H1 (cell line): Measurements from ENCODE around the gene SLC6A3. TPM values are rescaled to one million over a fixed set of nuclear protein-coding genes. Genes with fewer than 3 reads are reported as not detected.

Experiments used
- ATF3 ChIP-seq: IDR thresholded peaks from 2 replicates; pipeline ENCODE4 v1.6.1; 2011; ENCODE audit warnings: low read depth, mild to moderate bottlenecking, low read length; ENCODE audit not compliant: insufficient read depth
- EP300 ChIP-seq, 2 experiments: IDR thresholded peaks; 1 replicate in 1 of 2; 2 replicates in 1 of 2; pipeline ENCODE4 v1.6.1; 2011 to 2012; ENCODE audit warnings: low read depth in 2 of 2, low read length in 2 of 2, mild to moderate bottlenecking in 2 of 2, borderline replicate concordance in 1 of 2, inconsistent platforms in 1 of 2, moderate library complexity in 1 of 2
- SIN3A ChIP-seq, 2 experiments: IDR thresholded peaks in 1 of 2; conservative IDR thresholded peaks in 1 of 2; 2 replicates each; pipeline ENCODE4 v1.6.1; 2011 to 2012; ENCODE audit warnings: low read length in 2 of 2, improper control_type of control experiment in 1 of 2, low read depth in 1 of 2, mild to moderate bottlenecking in 1 of 2
- SIRT6 ChIP-seq: IDR thresholded peaks from one replicate; pipeline ENCODE4 v1.7.1; 2012; ENCODE audit warnings: low read length, inconsistent platforms
- polyA plus RNA-seq, 7 experiments: library from polyadenylated mRNA; depleted of rRNA in 3 of 7; stranded (reverse) in 5 of 7; unstranded in 2 of 7; fragments of >200 nt in 5 of 7; fragments of 200-250 nt in 2 of 7; gene quantifications; 1 replicate in 5 of 7; 2 replicates in 1 of 7; 4 replicates in 1 of 7; pipeline versions ENCODE4 v1.2.1 to v1.2.3, GENCODE V29; 2011 to 2013; ENCODE audit warnings: missing spikeins in 2 of 7, mixed read lengths in 2 of 7
- total RNA-seq: library from RNA; stranded (reverse); fragmentation: NEBNext Ultra II Directional; extraction: Animal tissue kit (Norgen Biotek cat#: 25700); gene quantifications from 2 replicates; pipeline ENCODE4 v1.2.1, GENCODE V29; 2021
- TF ChIP-seq, protein P1 (sequence below): fragments of 300-600 bp; sonication (generic); IDR thresholded peaks from 2 replicates; pipeline ENCODE4 v1.7.1; 2012; ENCODE audit warnings: low read length, moderate library complexity, mild to moderate bottlenecking, inconsistent platforms; ENCODE audit not compliant: insufficient replicate concordance

The SLC6A3 gene
- total and polyA plus RNA-seq, 2 of the 8 experiments (the other 6 are each of a cell fraction or from before 2014, with no cell fraction given) = 0.48 to 0.91 TPM

GRCh38 chr5:1387059-1387755, 58.0 kb downstream of the SLC6A3 start (continued):
- TF ChIP-seq EP300 (IDR thresholded peaks at IDR 0.05; ENCODE audit: borderline replicate concordance in 1 of 2, low read depth in 2 of 2, low read length in 2 of 2) (no peak), SIN3A (conservative IDR thresholded peaks at IDR 0.05 in 1 of 2, IDR thresholded peaks at IDR 0.05 in 1 of 2; ENCODE audit: low read depth in 1 of 2, low read length in 2 of 2) (no peak), SIRT6 (no peak), ATF3 (no peak)
- TF ChIP-seq, protein P1, sequence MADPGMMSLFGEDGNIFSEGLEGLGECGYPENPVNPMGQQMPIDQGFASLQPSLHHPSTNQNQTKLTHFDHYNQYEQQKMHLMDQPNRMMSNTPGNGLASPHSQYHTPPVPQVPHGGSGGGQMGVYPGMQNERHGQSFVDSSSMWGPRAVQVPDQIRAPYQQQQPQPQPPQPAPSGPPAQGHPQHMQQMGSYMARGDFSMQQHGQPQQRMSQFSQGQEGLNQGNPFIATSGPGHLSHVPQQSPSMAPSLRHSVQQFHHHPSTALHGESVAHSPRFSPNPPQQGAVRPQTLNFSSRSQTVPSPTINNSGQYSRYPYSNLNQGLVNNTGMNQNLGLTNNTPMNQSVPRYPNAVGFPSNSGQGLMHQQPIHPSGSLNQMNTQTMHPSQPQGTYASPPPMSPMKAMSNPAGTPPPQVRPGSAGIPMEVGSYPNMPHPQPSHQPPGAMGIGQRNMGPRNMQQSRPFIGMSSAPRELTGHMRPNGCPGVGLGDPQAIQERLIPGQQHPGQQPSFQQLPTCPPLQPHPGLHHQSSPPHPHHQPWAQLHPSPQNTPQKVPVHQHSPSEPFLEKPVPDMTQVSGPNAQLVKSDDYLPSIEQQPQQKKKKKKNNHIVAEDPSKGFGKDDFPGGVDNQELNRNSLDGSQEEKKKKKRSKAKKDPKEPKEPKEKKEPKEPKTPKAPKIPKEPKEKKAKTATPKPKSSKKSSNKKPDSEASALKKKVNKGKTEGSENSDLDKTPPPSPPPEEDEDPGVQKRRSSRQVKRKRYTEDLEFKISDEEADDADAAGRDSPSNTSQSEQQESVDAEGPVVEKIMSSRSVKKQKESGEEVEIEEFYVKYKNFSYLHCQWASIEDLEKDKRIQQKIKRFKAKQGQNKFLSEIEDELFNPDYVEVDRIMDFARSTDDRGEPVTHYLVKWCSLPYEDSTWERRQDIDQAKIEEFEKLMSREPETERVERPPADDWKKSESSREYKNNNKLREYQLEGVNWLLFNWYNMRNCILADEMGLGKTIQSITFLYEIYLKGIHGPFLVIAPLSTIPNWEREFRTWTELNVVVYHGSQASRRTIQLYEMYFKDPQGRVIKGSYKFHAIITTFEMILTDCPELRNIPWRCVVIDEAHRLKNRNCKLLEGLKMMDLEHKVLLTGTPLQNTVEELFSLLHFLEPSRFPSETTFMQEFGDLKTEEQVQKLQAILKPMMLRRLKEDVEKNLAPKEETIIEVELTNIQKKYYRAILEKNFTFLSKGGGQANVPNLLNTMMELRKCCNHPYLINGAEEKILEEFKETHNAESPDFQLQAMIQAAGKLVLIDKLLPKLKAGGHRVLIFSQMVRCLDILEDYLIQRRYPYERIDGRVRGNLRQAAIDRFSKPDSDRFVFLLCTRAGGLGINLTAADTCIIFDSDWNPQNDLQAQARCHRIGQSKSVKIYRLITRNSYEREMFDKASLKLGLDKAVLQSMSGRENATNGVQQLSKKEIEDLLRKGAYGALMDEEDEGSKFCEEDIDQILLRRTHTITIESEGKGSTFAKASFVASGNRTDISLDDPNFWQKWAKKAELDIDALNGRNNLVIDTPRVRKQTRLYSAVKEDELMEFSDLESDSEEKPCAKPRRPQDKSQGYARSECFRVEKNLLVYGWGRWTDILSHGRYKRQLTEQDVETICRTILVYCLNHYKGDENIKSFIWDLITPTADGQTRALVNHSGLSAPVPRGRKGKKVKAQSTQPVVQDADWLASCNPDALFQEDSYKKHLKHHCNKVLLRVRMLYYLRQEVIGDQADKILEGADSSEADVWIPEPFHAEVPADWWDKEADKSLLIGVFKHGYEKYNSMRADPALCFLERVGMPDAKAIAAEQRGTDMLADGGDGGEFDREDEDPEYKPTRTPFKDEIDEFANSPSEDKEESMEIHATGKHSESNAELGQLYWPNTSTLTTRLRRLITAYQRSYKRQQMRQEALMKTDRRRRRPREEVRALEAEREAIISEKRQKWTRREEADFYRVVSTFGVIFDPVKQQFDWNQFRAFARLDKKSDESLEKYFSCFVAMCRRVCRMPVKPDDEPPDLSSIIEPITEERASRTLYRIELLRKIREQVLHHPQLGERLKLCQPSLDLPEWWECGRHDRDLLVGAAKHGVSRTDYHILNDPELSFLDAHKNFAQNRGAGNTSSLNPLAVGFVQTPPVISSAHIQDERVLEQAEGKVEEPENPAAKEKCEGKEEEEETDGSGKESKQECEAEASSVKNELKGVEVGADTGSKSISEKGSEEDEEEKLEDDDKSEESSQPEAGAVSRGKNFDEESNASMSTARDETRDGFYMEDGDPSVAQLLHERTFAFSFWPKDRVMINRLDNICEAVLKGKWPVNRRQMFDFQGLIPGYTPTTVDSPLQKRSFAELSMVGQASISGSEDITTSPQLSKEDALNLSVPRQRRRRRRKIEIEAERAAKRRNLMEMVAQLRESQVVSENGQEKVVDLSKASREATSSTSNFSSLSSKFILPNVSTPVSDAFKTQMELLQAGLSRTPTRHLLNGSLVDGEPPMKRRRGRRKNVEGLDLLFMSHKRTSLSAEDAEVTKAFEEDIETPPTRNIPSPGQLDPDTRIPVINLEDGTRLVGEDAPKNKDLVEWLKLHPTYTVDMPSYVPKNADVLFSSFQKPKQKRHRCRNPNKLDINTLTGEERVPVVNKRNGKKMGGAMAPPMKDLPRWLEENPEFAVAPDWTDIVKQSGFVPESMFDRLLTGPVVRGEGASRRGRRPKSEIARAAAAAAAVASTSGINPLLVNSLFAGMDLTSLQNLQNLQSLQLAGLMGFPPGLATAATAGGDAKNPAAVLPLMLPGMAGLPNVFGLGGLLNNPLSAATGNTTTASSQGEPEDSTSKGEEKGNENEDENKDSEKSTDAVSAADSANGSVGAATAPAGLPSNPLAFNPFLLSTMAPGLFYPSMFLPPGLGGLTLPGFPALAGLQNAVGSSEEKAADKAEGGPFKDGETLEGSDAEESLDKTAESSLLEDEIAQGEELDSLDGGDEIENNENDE = no peak
